ENCODE measurements around the gene SCN3B. TPM values are rescaled to one million over a fixed set of nuclear protein-coding genes. Genes with fewer than 3 reads are reported as not detected.
A peak's percentile ranks its signal among the peaks of the same experiment; 100 is the strongest.

Gene SCN3B
- total RNA-seq, 3 donors from 2014 or later: 0.29 to 2.6 (median 2.0) TPM

DNA sequence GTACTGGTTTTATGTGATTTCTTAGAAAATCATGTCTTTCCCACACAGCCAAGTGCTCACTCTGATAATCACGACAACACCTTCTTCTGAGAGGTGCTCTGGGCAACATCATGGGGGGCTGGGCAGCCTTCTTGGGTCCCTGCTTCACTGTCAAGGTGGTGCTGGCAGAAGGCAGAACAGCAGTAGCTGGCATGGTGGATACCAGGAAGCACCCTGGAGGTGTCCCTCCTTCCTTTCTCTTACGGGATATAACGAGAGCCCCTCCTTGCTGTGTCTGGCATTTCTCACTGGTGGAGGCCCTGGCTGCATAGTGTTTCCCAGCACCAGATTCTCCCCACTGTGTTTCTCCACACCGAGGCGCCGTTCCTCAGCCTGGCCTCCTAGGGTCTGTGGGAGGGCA lies 60.9 kb downstream of the SCN3B start:
- ATAC-seq: no peak
- Histone ChIP-seq H3K4me1 (ENCODE audit: low read depth) (peaks cover 13% of the 10 kb centered on the region), H3K4me3 (no peak overlapping the region), H3K9me3 (no peaks in the 10 kb centered on the region), H3K36me3 (ENCODE audit: low read depth) (no peaks in the 10 kb centered on the region)
- no peak for DNase-seq
- intact Hi-C loops (cut with DNase I, micrococcal nuclease): no loop called here
- TF ChIP-seq, protein P1, sequence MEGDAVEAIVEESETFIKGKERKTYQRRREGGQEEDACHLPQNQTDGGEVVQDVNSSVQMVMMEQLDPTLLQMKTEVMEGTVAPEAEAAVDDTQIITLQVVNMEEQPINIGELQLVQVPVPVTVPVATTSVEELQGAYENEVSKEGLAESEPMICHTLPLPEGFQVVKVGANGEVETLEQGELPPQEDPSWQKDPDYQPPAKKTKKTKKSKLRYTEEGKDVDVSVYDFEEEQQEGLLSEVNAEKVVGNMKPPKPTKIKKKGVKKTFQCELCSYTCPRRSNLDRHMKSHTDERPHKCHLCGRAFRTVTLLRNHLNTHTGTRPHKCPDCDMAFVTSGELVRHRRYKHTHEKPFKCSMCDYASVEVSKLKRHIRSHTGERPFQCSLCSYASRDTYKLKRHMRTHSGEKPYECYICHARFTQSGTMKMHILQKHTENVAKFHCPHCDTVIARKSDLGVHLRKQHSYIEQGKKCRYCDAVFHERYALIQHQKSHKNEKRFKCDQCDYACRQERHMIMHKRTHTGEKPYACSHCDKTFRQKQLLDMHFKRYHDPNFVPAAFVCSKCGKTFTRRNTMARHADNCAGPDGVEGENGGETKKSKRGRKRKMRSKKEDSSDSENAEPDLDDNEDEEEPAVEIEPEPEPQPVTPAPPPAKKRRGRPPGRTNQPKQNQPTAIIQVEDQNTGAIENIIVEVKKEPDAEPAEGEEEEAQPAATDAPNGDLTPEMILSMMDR (IDR thresholded peaks at IDR 0.05): no peak

DNA sequence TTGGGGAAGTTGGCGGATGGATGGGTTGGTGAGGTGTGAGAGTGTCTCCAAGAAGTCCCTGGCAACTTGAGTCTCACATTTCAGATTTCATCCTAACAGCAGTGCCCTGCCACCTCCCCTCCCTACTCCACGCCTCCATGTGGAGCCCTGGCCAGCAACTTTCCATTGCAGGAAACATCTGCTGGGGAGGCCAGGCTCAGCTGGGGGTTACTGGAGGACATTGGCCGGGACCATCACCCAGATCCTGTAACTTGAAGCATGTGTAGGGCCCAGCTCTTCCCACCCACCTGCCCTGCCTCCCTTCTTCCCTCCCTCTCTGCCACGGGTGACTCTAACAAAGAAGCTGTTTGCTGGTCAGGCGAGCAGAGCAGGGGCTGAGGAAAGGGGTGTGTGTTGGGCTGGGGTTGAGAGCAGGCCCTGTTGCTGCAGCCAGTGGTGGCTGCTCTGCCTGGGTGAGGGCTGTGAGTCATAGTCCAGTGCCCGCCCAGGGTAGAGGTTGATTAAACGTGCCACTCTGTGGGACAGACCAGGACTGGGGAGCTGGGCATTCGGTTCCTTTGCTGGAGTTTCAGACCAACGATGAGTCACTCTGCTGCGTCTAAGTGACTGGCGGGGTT lies 64.0 kb downstream of the SCN3B start:
- no peaks in the 10 kb centered on the region for H3K9me3 ChIP-seq
- TF ChIP-seq, protein P1 (IDR thresholded peaks at IDR 0.05): no peak
- H3K4me3 ChIP-seq: no peak overlapping the region
- DNase-seq (peak in 2 of 3 donors; percentile 53 to 70), ATAC-seq (peak; percentile 83)
- intact Hi-C loops (cut with DNase I, micrococcal nuclease): no loop called here
- H3K4me1 ChIP-seq (ENCODE audit: low read depth): peaks cover 24% of the 10 kb centered on the region
- no peaks in the 10 kb centered on the region for H3K36me3 ChIP-seq (ENCODE audit: low read depth)

DNA sequence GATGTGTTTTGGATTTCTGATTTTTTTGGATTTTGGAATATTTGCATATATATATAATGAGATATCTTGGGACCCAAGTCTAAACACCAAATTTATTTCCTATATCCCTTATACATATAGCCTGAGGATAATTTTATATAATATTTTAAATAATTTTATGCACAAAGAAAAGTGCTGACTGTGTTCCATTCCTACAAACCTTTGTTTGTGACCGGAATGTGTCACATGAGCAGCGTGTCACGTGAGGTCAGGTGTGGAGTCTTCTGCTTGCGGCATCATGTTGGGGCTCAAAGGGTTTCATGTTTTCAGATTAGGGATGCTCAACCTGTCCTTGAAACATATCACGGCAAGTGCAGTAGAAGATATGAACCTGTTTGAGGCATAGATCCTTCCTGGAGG lies 65.6 kb downstream of the SCN3B start:
- no peaks in the 10 kb centered on the region for H3K36me3 ChIP-seq (ENCODE audit: low read depth)
- TF ChIP-seq, protein P1 (IDR thresholded peaks at IDR 0.05): no peak
- intact Hi-C loops (cut with DNase I, micrococcal nuclease): loop anchor here in 1 of 2 donors (10.0 kb wide), 1 partner anchor 126 kb away; no protein-coding TSS in a partner anchor
- H3K9me3 ChIP-seq: no peaks in the 10 kb centered on the region
- H3K4me3 ChIP-seq: no peak overlapping the region
- ATAC-seq (no peak), DNase-seq (no peak)
- peaks cover 26% of the 10 kb centered on the region for H3K4me1 ChIP-seq (ENCODE audit: low read depth)

DNA sequence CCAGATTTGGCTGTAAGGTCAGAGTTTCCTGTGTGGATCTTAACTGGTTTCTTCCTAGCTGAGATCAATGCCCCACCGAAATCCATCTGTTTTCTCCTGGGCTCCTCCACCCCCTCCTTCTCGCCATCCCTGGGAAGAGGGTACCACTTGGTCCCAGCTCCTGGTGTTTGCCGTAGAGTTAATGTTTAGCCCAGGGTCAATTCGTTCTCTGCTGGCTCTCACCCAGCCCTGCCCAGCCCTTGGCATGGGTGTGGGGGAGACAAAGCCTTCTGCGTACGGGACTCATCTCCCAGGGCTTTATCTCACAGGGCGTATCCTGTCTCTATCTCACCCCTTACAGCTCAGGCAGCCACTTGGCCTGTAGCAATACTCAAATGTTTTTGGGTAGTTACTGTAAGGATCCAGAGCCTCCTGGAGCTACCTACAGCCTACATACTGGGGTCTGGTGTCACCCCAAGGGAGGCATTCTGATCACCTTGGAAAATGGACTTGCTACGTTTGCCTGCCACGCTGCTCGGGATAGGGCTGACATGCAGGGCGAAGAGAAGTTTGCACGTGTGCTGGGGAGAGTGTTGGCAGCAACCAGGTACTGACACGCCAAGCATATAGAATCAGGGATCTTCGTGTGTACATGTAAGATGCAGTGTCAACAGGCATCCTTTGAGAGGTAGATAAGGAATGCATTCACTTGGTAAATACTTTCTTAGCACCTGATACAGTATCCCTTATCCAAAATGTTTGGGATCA lies 66.1 kb downstream of the SCN3B start:
- Histone ChIP-seq H3K4me3 (no peak overlapping the region), H3K36me3 (ENCODE audit: low read depth) (no peaks in the 10 kb centered on the region), H3K9me3 (no peaks in the 10 kb centered on the region), H3K4me1 (ENCODE audit: low read depth) (peaks cover 26% of the 10 kb centered on the region)
- DNase-seq: peak in 2 of 3 donors; percentile 84 to 86
- ATAC-seq: peak; percentile 84
- TF ChIP-seq, protein P1 (IDR thresholded peaks at IDR 0.05): no peak
- intact Hi-C loops (cut with DNase I, micrococcal nuclease): loop anchor here in 1 of 2 donors (10.0 kb wide), 1 partner anchor 127 kb away; no protein-coding TSS in a partner anchor

DNA sequence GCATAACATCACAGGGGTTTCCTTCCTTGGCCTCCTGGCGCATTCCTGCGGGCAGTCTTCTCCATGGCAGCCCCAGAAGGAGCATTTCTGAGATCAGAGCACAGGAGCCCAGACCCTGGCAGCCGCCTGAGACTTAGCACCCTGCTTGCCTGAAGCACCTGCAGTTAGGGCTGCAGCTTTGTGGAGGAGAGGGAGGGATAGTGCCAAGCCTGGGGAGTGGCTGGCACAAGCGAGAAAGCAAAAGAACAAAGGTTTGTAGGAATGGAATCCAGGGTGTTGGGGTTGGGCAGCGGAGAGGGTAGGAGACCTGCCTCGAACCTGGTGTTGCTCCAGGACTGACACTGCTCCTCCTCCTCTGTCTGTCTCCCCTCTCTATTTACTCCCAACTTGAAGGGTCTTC lies 66.9 kb downstream of the SCN3B start:
- Histone ChIP-seq H3K4me1 (ENCODE audit: low read depth) (peaks cover 26% of the 10 kb centered on the region), H3K4me3 (no peak overlapping the region), H3K36me3 (ENCODE audit: low read depth) (no peaks in the 10 kb centered on the region), H3K9me3 (no peaks in the 10 kb centered on the region)
- intact Hi-C loops (cut with DNase I, micrococcal nuclease): loop anchor here in 1 of 2 donors (10.0 kb wide), 1 partner anchor 127 kb away; no protein-coding TSS in a partner anchor
- peak in 2 of 3 donors; percentile 39 to 54 for DNase-seq
- peak; percentile 49 for ATAC-seq
- TF ChIP-seq, protein P1 (IDR thresholded peaks at IDR 0.05): no peak

Data from mucosa of descending colon (tissue), 3 donors.